HFF-Myc (cell line): Measurements from ENCODE around the gene A1BG.
"Not testable (repeated sequence)": the region's sequence is repeated elsewhere in the genome, so short reads cannot be mapped to it uniquely, and the experiment has no call there.

Source experiments
- DNase-seq: peaks from one replicate; pipeline ENCODE4 v3.0.0-alpha.2; 2011; ENCODE audit warnings: low read depth; ENCODE audit errors: extremely low read depth
- H3K4me3 ChIP-seq: replicated peaks from 2 replicates; pipeline ENCODE4 v1.5.1; 2011; ENCODE audit warnings: low read depth, mild to moderate bottlenecking, control low read depth, low read length
- TF ChIP-seq, protein P1 (sequence below): IDR thresholded peaks from 2 replicates; pipeline ENCODE4 v1.5.1; 2012; ENCODE audit warnings: mild to moderate bottlenecking, low read depth, low read length, control low read depth; ENCODE audit errors: missing control alignments

Gene A1BG

GRCh38 chr19:58385313-58385890 lies 32.1 kb upstream of the A1BG start:
- TF ChIP-seq, protein P1, sequence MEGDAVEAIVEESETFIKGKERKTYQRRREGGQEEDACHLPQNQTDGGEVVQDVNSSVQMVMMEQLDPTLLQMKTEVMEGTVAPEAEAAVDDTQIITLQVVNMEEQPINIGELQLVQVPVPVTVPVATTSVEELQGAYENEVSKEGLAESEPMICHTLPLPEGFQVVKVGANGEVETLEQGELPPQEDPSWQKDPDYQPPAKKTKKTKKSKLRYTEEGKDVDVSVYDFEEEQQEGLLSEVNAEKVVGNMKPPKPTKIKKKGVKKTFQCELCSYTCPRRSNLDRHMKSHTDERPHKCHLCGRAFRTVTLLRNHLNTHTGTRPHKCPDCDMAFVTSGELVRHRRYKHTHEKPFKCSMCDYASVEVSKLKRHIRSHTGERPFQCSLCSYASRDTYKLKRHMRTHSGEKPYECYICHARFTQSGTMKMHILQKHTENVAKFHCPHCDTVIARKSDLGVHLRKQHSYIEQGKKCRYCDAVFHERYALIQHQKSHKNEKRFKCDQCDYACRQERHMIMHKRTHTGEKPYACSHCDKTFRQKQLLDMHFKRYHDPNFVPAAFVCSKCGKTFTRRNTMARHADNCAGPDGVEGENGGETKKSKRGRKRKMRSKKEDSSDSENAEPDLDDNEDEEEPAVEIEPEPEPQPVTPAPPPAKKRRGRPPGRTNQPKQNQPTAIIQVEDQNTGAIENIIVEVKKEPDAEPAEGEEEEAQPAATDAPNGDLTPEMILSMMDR = no peak
- H3K4me3 ChIP-seq = peak overlapping the region; percentile 92
- no peak for DNase-seq

DNA sequence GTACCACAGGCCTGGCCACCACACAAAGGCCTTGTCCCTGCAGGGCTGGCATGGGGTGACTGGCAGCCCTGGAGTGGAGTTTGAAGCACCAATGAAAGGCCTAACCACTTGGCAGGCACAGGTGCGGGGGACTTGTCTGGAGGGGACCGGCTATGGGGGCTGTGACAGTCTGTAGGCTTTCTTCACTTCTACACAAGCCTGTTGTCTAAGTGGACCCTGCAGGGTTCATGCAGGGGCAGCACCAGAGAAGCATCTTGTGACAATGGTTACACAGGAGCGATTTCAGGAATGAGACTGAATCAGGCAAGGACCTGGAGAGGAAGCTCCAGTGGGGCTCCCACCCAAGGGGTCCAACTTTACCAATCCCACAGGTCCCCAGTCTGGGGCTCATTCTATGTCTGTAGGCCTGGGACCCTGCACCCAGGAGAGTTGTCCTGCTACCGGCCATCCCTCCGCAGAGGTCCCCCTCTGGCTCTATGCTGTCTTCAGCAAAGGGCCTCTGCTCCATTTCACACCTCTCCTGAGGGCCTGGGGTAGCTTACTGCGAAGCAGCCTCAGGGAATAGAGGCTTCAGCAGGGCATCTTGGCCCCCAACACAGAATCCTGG lies 29.8 kb upstream of the A1BG start:
- TF ChIP-seq, protein P1 = no peak
- DNase-seq = no peak
- no peak overlapping the region for H3K4me3 ChIP-seq

DNA sequence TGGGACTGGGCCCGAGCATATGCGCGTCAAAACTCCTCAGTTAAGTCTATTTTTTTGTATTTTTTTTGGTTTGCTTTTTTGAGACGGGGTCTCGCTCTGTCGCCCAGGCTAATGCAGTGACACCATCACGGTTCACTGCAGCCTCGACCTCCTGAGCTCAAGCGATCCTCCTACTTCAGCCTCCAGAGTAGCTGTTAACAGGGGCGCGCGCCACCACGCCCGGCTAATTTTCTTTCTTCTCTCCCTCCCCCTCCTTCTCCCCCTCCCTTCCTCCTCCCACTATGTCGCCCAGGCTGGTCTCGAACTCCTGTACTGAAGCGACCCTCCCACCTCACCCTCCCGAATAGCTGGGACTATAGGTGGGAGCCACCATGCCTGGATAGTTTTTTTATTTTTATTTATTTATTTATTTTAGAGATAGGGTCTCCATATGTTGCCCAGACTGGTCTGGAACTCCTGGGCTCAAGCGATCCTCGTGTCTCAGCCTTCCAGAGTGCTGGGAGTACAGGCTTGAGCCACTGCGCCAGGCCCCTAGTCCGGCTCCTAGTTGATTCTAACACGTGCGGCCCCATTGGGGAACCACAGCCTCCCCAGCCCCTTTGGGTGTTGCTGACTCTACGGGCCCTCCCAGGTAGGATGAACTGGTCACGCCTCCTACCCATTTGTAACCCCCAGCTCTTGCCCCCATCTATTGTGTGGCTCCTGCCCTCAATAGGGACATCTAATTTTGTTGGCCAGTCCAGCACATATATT lies 28.3 kb upstream of the A1BG start:
- TF ChIP-seq, protein P1 = no peak
- DNase-seq = no peak
- H3K4me3 ChIP-seq = peak overlapping the region; percentile 63

GRCh38 chr19:58380662-58381459 lies 27.6 kb upstream of the A1BG start, which contains the start of gene ZNF837:
Gene ZNF837, minus strand, starts transcription at chr19:58381030. Its CDS starts 11,698 bp downstream, at chr19:58369332.
- TF ChIP-seq, protein P1 = no peak
- DNase-seq = peak; percentile 100
- peak within 1 kb of the TSS; percentile 63 for H3K4me3 ChIP-seq

DNA sequence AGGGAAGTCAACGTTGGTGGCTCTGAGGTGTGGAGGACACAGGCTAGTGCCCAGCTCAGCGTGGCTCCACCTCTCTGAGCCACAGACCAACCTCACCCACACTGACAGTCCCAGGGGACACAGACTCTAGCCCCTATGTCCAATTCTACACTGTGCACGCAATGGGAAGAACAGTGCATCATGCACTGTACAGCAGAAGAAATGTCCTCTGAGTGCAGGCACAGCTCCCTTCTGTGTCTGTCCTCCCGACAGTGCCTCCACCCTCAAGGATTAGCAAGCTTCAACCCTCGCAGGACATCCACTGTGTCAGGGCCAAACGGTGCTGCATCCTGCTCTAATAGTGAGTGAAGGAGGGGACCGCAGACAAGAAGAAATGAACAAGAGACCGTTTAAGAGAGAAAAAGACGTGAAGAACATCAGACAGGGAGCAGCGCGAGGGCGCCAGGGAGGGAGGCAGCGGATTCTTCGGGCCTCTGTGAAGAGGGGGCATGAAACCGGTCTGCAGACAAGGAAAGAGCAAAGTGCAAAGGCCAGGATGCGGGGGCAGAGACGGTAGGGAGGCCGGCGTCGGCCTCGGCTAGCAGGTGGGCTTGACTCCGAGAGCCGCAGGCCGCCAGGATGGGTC lies 26.9 kb upstream of the A1BG start:
- TF ChIP-seq, protein P1 = no peak
- no peak for DNase-seq
- H3K4me3 ChIP-seq = peak overlapping the region; percentile 63

- no peak for DNase-seq
- TF ChIP-seq, protein P1 = no peak
- no peak overlapping the region for H3K4me3 ChIP-seq
Measured at GRCh38 chr19:58379246-58379645, 26.0 kb upstream of the A1BG start.

- DNase-seq, H3K4me3 ChIP-seq: not testable (repeated sequence)
Measured at GRCh38 chr19:58376724-58377123, 23.4 kb upstream of the A1BG start.
